ENCODE measurements around the gene SLC25A33. TPM values are rescaled to one million over a fixed set of nuclear protein-coding genes. Genes with fewer than 3 reads are reported as not detected.

The SLC25A33 gene
- total RNA-seq, 4 donors from 2014 or later, result 2.5 to 5.5 (median 2.9) TPM

- Histone ChIP-seq H3K27ac (no peak overlapping the region), H3K36me3 (peaks cover 0 to 34% (median 0%) of the 10 kb centered on the region in 3 donors), H3K4me3 (no peak overlapping the region), H3K4me1 (peaks cover 0 to 11% (median 2%) of the 10 kb centered on the region in 4 donors), H3K9me3 (no peaks in the 10 kb centered on the region), H3K27me3 (no peaks in the 10 kb centered on the region)
- no peak for TF ChIP-seq CTCF (IDR thresholded peaks at IDR 0.05)
- no peak for TF ChIP-seq POLR2A (IDR thresholded peaks at IDR 0.05)
- DNase-seq, result peak in 1 of 3 donors; percentile 50
Observed at GRCh38 chr1:9596415-9597123, 57.3 kb downstream of the SLC25A33 start.

DNA sequence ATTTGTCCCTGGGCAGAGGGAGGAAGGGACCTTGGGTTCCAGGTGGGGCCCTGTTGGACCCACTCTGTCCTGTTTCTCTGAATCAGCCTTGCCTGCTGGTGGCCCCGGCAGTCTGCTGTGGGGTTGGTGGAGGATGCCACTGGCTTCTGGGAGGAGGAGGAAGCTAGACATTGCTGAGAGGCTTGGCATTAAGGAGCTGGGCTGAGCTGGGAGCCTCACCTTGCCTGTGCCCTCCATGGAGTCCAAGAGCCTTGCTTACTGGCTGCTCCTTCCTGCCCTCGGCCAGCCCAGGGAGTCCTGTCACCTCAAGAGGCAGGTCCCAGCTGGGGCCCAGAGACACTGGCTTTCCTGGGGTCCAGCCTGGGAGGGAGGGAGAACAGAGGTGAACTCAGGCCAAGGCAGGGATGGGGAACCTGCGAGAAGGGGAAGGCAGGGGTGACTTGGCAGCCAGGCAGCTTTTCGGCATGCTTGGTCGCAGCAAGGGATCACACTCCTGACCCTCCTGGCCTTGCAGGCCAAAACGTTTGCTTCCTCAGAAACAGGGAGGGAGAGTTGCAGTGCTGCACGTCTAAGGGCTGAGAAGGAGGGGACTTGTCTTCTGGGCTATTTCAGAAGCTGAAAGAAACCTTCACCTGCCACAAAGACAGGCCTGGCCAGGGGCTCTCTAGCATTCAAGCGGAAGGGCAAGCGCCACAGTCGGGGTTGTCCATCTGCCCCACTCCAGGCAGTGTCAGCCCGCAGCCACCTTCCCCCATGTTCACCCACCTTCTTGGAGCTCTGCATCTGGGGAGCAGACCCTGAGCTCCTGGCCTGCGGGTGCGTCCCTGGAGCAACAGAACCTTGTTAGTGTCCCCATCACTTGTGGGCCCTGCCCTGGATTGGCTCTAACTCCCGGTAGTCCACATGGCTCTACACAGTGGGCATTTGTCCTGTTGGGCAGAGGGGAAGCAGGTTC is 58.4 kb downstream of the SLC25A33 start:
- Histone ChIP-seq H3K4me1 (peaks cover 0 to 8% (median 2%) of the 10 kb centered on the region in 4 donors), H3K4me3 (no peak overlapping the region), H3K9me3 (no peaks in the 10 kb centered on the region), H3K27ac (no peak overlapping the region), H3K36me3 (peaks cover 0 to 44% (median 0%) of the 10 kb centered on the region in 3 donors), H3K27me3 (no peaks in the 10 kb centered on the region)
- DNase-seq, result no peak
- TF ChIP-seq POLR2A (IDR thresholded peaks at IDR 0.05) (no peak), CTCF (IDR thresholded peaks at IDR 0.05) (no peak)

GRCh38 chr1:9598316-9598700 is 59.0 kb downstream of the SLC25A33 start:
- no peak overlapping the region for H3K4me3 ChIP-seq
- no peaks in the 10 kb centered on the region for H3K27me3 ChIP-seq
- H3K36me3 ChIP-seq, result peaks cover 0 to 50% (median 0%) of the 10 kb centered on the region in 3 donors
- TF ChIP-seq CTCF (IDR thresholded peaks at IDR 0.05) (no peak), POLR2A (IDR thresholded peaks at IDR 0.05) (no peak)
- DNase-seq, result no peak
- H3K4me1 ChIP-seq, result peaks cover 0 to 1% (median under 1%) of the 10 kb centered on the region in 4 donors
- H3K9me3 ChIP-seq, result no peaks in the 10 kb centered on the region
- H3K27ac ChIP-seq, result no peak overlapping the region

DNA sequence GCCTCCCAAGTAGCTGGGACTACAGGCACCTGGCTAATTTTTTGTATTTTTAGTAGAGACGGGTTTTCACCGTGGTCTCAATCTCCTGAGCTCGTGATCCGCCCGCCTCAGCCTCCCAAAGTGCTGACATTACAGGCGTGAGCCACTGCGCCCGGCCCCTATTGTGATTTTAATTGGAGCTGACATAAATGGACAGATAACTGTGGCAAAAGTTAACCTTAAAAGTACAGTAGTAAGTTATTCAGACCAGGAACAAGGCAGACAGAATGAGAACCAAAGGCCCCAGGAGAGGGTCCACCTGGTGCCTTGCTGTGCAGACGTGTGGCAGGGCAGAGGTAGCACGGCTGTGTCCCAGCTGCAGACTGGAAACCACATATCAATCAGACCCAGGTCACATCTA is 60.5 kb downstream of the SLC25A33 start:
- TF ChIP-seq CTCF (IDR thresholded peaks at IDR 0.05) (no peak), POLR2A (IDR thresholded peaks at IDR 0.05) (no peak)
- H3K27ac ChIP-seq, result no peak overlapping the region
- no peaks in the 10 kb centered on the region for H3K9me3 ChIP-seq
- no peak for DNase-seq
- peaks cover 0 to 56% (median 0%) of the 10 kb centered on the region in 3 donors for H3K36me3 ChIP-seq
- no peaks in the 10 kb centered on the region for H3K27me3 ChIP-seq
- no peaks in the 10 kb centered on the region for H3K4me1 ChIP-seq
- H3K4me3 ChIP-seq, result no peak overlapping the region

- no peaks in the 10 kb centered on the region for H3K27me3 ChIP-seq
- H3K4me1 ChIP-seq, result no peaks in the 10 kb centered on the region
- no peak overlapping the region for H3K4me3 ChIP-seq
- peaks cover 0 to 56% (median 0%) of the 10 kb centered on the region in 3 donors for H3K36me3 ChIP-seq
- DNase-seq, result no peak
- no peak for TF ChIP-seq CTCF (IDR thresholded peaks at IDR 0.05)
- TF ChIP-seq POLR2A (IDR thresholded peaks at IDR 0.05), result no peak
- no peak overlapping the region for H3K27ac ChIP-seq
- no peaks in the 10 kb centered on the region for H3K9me3 ChIP-seq
Observed at GRCh38 chr1:9600861-9601834, 61.9 kb downstream of the SLC25A33 start.

Data from Peyer's patch (tissue), 4 donors.